GM21381 (cell line): ENCODE results near the gene CFAP74.
A peak's percentile ranks its signal among the peaks of the same experiment; 100 is the strongest.

ENCODE experiments used
- ATAC-seq: cut with Tn5 transposase; IDR thresholded peaks from one replicate; pipeline ENCODE4 v1.9.1; 2021; ENCODE audit warnings: mild to moderate bottlenecking, moderate library complexity; ENCODE audit not compliant: unreplicated experiment

CFAP74 gene

GRCh38 chr1:1919304-1920056, 84.1 kb downstream of the CFAP74 start:
- ATAC-seq: peak; percentile 79

- peak; percentile 23 for ATAC-seq
These were observed 84.7 kb downstream of the CFAP74 start, which contains the start of gene TMEM52 for GRCh38 chr1:1918901-1919303. Gene TMEM52, minus strand, starts transcription at chr1:1919279. Its CDS starts 14 bp downstream, at chr1:1919265.

GRCh38 chr1:1917995-1918900, 85.3 kb downstream of the CFAP74 start:
- no peak for ATAC-seq

- ATAC-seq: no peak
These were observed 86.1 kb downstream of the CFAP74 start for GRCh38 chr1:1917304-1917976.

GRCh38 chr1:1916851-1917251, 86.7 kb downstream of the CFAP74 start:
- no peak for ATAC-seq

- ATAC-seq: no peak
These were observed 87.4 kb downstream of the CFAP74 start for GRCh38 chr1:1915911-1916840.

GRCh38 chr1:1914971-1915692, 88.5 kb downstream of the CFAP74 start, which contains the start of gene CALML6:
Gene CALML6, plus strand, starts transcription at chr1:1915260. Its CDS starts 21 bp downstream, at chr1:1915281.
- ATAC-seq: no peak

- no peak for ATAC-seq
These were observed 89.2 kb downstream of the CFAP74 start for GRCh38 chr1:1914101-1914970.

- no peak for ATAC-seq
These were observed 92.1 kb downstream of the CFAP74 start for GRCh38 chr1:1911350-1912041.

GRCh38 chr1:1910651-1911331, 92.8 kb downstream of the CFAP74 start:
- ATAC-seq: no peak

GRCh38 chr1:1910033-1910465, 93.5 kb downstream of the CFAP74 start:
- ATAC-seq: no peak

GRCh38 chr1:1908506-1908791, 95.1 kb downstream of the CFAP74 start:
- no peak for ATAC-seq

GRCh38 chr1:1907098-1907736, 96.4 kb downstream of the CFAP74 start:
- no peak for ATAC-seq

- no peak for ATAC-seq
These were observed 97.1 kb downstream of the CFAP74 start for GRCh38 chr1:1906185-1907097.

- no peak for ATAC-seq
These were observed 100.4 kb downstream of the CFAP74 start for GRCh38 chr1:1903224-1903623.
